K562 (cell line): Measurements from ENCODE around the gene ANXA7. TPM values are rescaled to one million over a fixed set of nuclear protein-coding genes. Genes with fewer than 3 reads are reported as not detected.
A peak's percentile ranks its signal among the peaks of the same experiment; 100 is the strongest.

Experiments used
- ATAC-seq: fragments of 200-7000 bp; cut with Tn5 transposase; 3 replicates; pipeline ENCODE4 v1.9.1; 2020; ENCODE audit warnings: moderate library complexity
- BruUV-seq: library from RNA; stranded (reverse); fragments of 400-500 nt; replicated peaks from 2 replicates; lab custom pipeline; 2021; lab: Mats Ljungman, UMichigan
- CTCF ChIA-PET: fragments of 300-600 bp; formaldehyde crosslinking; extraction: SDS; loops from one replicate; lab custom pipeline; 2021; ENCODE audit warnings: low intra/inter-chr PET ratio; lab: Yijun Ruan, JAX
- POLR2A ChIA-PET: fragments of 300-600, 350-650 bp; sonication (Branson Sonifier 250); formaldehyde crosslinking; extraction: SDS; loops from one replicate; lab custom pipeline; 2021; ENCODE audit warnings: antibody characterized with exemption, inconsistent platforms; lab: Yijun Ruan, JAX
- DNase-seq, 4 experiments: peaks; one replicate each; pipeline versions ENCODE4 v3.0.0 to v3.0.0-alpha.2; 2011 to 2018; ENCODE audit warnings: low spot score in 3 of 4, mixed read lengths in 3 of 4; ENCODE audit errors: extremely low read depth in 1 of 4
- FAIRE-seq: peaks from 2 replicates; lab custom pipeline; 2011; peaks lifted over from hg19 to GRCh38; lab: Jason Lieb, UNC
- H2AFZ ChIP-seq: 2 replicates; pipeline ENCODE4 v1.6.0; 2011; ENCODE audit warnings: low read depth, low read length, control low read depth, inconsistent platforms
- H3K27ac ChIP-seq: fragments of 200-600 bp; 3 replicates; pipeline ENCODE4 v1.8.0; 2011; ENCODE audit warnings: low read depth, mild to moderate bottlenecking, control low read depth, inconsistent platforms, low read length, moderate library complexity, mixed read lengths; ENCODE audit errors: extremely low read depth
- H3K27me3 ChIP-seq, 2 experiments: fragments of 300-600 bp in 1 of 2; 2 replicates in 1 of 2; 3 replicates in 1 of 2; pipeline versions ENCODE4 v1.6.0 to v1.8.0; 2011; ENCODE audit warnings: inconsistent platforms in 2 of 2, low read length in 2 of 2, mild to moderate bottlenecking in 1 of 2, mixed read lengths in 1 of 2, moderate library complexity in 1 of 2; ENCODE audit not compliant: control insufficient read depth in 2 of 2, insufficient read depth in 2 of 2
- H3K36me3 ChIP-seq: fragments of 300-600 bp; 3 replicates; pipeline ENCODE4 v1.8.0; 2011; ENCODE audit warnings: mild to moderate bottlenecking, low read length, inconsistent platforms; ENCODE audit not compliant: control insufficient read depth, insufficient read depth
- H3K4me1 ChIP-seq, 2 experiments: fragments of 200-600 bp in 1 of 2; replicated peaks in 1 of 2; 2 replicates in 1 of 2; 3 replicates in 1 of 2; pipeline versions ENCODE4 v1.5.1 to v1.8.0; 2011; ENCODE audit warnings: inconsistent platforms in 2 of 2, low read length in 2 of 2, mild to moderate bottlenecking in 1 of 2, mixed read lengths in 1 of 2, moderate library complexity in 1 of 2; ENCODE audit not compliant: control insufficient read depth in 2 of 2, insufficient read depth in 2 of 2
- H3K4me2 ChIP-seq: 2 replicates; pipeline ENCODE4 v1.6.1; 2011; ENCODE audit warnings: low read length, control low read depth, inconsistent platforms, mixed read lengths; ENCODE audit not compliant: insufficient read depth
- H3K4me3 ChIP-seq: fragments of 200-600 bp; sonication (generic), shearing (Covaris generic); 2 replicates; pipeline ENCODE4 v1.5.1; 2016; ENCODE audit warnings: control low read depth, inconsistent platforms
- H3K79me2 ChIP-seq: fragments of 200-600 bp; 3 replicates; pipeline ENCODE4 v1.8.0; 2011; ENCODE audit warnings: low read length, inconsistent platforms; ENCODE audit not compliant: control insufficient read depth, insufficient read depth
- H3K9ac ChIP-seq, 2 experiments: 2 replicates each; pipeline versions ENCODE4 v1.6.0 to v1.6.1; 2011; ENCODE audit warnings: low read depth in 2 of 2, low read length in 2 of 2, control low read depth in 1 of 2, inconsistent platforms in 1 of 2, mild to moderate bottlenecking in 1 of 2, mixed read lengths in 1 of 2; ENCODE audit not compliant: insufficient read depth in 1 of 2
- H3K9me1 ChIP-seq: one replicate; pipeline ENCODE4 v1.6.0; 2011; ENCODE audit warnings: inconsistent platforms, mild to moderate bottlenecking, low read length, moderate library complexity; ENCODE audit not compliant: control insufficient read depth, insufficient read depth
- H3K9me3 ChIP-seq: replicated peaks from 2 replicates; pipeline ENCODE4 v1.5.1; 2011; ENCODE audit warnings: low read depth, low read length, inconsistent platforms; ENCODE audit not compliant: control insufficient read depth, insufficient read depth
- H4K20me1 ChIP-seq: replicated peaks from 2 replicates; pipeline ENCODE4 v1.6.1; 2011; ENCODE audit warnings: low read length, inconsistent platforms, mixed read lengths; ENCODE audit not compliant: control insufficient read depth, insufficient read depth
- CBX2 ChIP-seq: fragments of 200-600 bp; sonication (generic); IDR thresholded peaks from one replicate; pipeline ENCODE4 v1.6.1; 2012; ENCODE audit warnings: mild to moderate bottlenecking, low read length, inconsistent platforms; ENCODE audit not compliant: insufficient read depth, poor library complexity, severe bottlenecking
- CXXC5 ChIP-seq: fragments of 250-450 bp; sonication (Bioruptor Pico); IDR thresholded peaks from 2 replicates; pipeline ENCODE4 v1.8.0; 2022; ENCODE audit warnings: inconsistent platforms, mild to moderate bottlenecking, moderate library complexity
- MECOM ChIP-seq: fragments of 250-450 bp; sonication (Bioruptor Pico); IDR thresholded peaks from 2 replicates; pipeline ENCODE4 v1.8.0; 2022; ENCODE audit warnings: inconsistent platforms
- MITF ChIP-seq: IDR thresholded peaks from 2 replicates; pipeline ENCODE4 v1.6.1; 2014; ENCODE audit warnings: antibody characterized with exemption
- PHF21A ChIP-seq: fragments of 450-650 bp; IDR thresholded peaks from 2 replicates; pipeline ENCODE4 v1.6.1; 2017; ENCODE audit warnings: low read depth, borderline replicate concordance
- PRMT5 ChIP-seq: sonication (generic); formaldehyde crosslinking; IDR thresholded peaks from 2 replicates; pipeline ENCODE4 v1.5.0; 2020; ENCODE audit warnings: missing genetic modification reagents
- PTTG1 ChIP-seq: fragments of 450-650 bp; IDR thresholded peaks from 2 replicates; pipeline ENCODE4 v1.6.1; 2016; ENCODE audit warnings: low read depth, mild to moderate bottlenecking, missing genetic modification characterization, missing compliant biosample characterization
- TOE1 ChIP-seq, 2 experiments: fragments of 450-650 bp in 1 of 2; sonication (generic) in 1 of 2; formaldehyde crosslinking in 1 of 2; IDR thresholded peaks; 2 replicates each; pipeline versions ENCODE4 v1.7.1 to v1.8.0; 2016 to 2022; ENCODE audit warnings: borderline replicate concordance in 2 of 2, mild to moderate bottlenecking in 2 of 2, antibody characterized with exemption in 1 of 2, inconsistent platforms in 1 of 2, low read depth in 1 of 2, missing genetic modification reagents in 1 of 2, moderate library complexity in 1 of 2
- WGBS: fragments of 100-300 bp; shearing (Covaris generic); methylation state at CpG from one replicate; pipeline ENCODE4 v1.1.6; 2016; ENCODE audit warnings: low coverage, mixed read lengths; ENCODE audit not compliant: insufficient coverage; ENCODE audit errors: missing lambda C conversion rate; 5-methylcytosine and 5-hydroxymethylcytosine counted together
- in situ Hi-C: fragments of 300-500 bp; cut with MboI; formaldehyde crosslinking; loops from 4 replicates; pipeline ENCODE4 v1.15.0; 2018; ENCODE audit warnings: inconsistent platforms, mixed read lengths
- intact Hi-C: fragments of 100-400 bp; cut with micrococcal nuclease; formaldehyde crosslinking; loops from 2 replicates; pipeline ENCODE4 v1.14.2; 2022
- polyA plus RNA-seq, 8 experiments: library from polyadenylated mRNA; depleted of rRNA in 4 of 8; stranded (reverse) in 5 of 8; unstranded in 3 of 8; fragments of >200 nt; fragmentation: Nextera tagmentation in 2 of 8; fragmentation: Illumina TruSeq in 1 of 8; extraction: Ambion mirVana in 2 of 8; extraction: Trizol in 1 of 8; gene quantifications; 2 replicates each; pipeline versions ENCODE4 v1.2.1 to v1.2.3, GENCODE V29; 2011 to 2014; ENCODE audit warnings: inconsistent platforms in 1 of 8, missing spikeins in 1 of 8
- total RNA-seq, 7 experiments: library from RNA; depleted of rRNA in 6 of 7; stranded (reverse); fragments of >200 nt in 6 of 7; fragmentation: Illumina TruSeq in 2 of 7; extraction: Trizol in 2 of 7; gene quantifications; 2 replicates each; pipeline versions ENCODE4 v1.2.1 to v1.2.3, GENCODE V29; 2011 to 2021; ENCODE audit warnings: low replicate concordance in 1 of 7

The ANXA7 gene
- total and polyA plus RNA-seq, 9 of the 15 experiments (the other 6 are each of a cell fraction or from before 2014, with no cell fraction given), result 81.6 to 157 (median 122) TPM

GRCh38 chr10:73366381-73367298, 47.2 kb downstream of the ANXA7 start:
- peaks cover 7 to 22% of the 10 kb centered on the region in 2 experiments for H3K4me1 ChIP-seq
- in situ Hi-C loops, result no loop called here
- TF ChIP-seq TOE1 (IDR thresholded peaks at IDR 0.05; ENCODE audit: borderline replicate concordance), result no peak
- TF ChIP-seq TOE1 (CRISPR knock-in tag; IDR thresholded peaks at IDR 0.05; ENCODE audit: borderline replicate concordance, low read depth), result no peak
- TF ChIP-seq PHF21A, result no peak
- peak; percentile 49; the same call in 1 of the 2 replicates for TF ChIP-seq MECOM (CRISPR knock-in tag)
- no peak for TF ChIP-seq PTTG1 (tag)
- no peak for TF ChIP-seq MITF
- no peak for TF ChIP-seq CBX2
- TF ChIP-seq PRMT5 (CRISPR knock-in tag), result no peak
- no peak; the same call in 1 of the 2 replicates for TF ChIP-seq CXXC5 (CRISPR knock-in tag)

More at GRCh38 chr10:73366381-73367298, 47.2 kb downstream of the ANXA7 start:
- H4K20me1 ChIP-seq, result no peaks in the 10 kb centered on the region
- intact Hi-C loops, result loop anchor here (5.0 kb wide), 1 partner anchor 119 kb away; the partner anchor contains the start of gene DNAJC9
- no peak overlapping the region for H3K4me3 ChIP-seq
- H3K36me3 ChIP-seq, result peaks cover 45% of the 10 kb centered on the region
- H3K4me2 ChIP-seq, result peak overlapping the region; percentile 34; the same call in 1 of the 2 replicates
- peak overlapping the region; percentile 75 for H3K27ac ChIP-seq
- DNase-seq (peak; percentile 32 to 85 (median 54)), ATAC-seq (peak; percentile 94), FAIRE-seq (peak; percentile 77)
- CTCF ChIA-PET, result interaction anchor here (0.7 kb wide), 1 partner anchor 111 kb away, joined by 3 read pairs; no protein-coding TSS in a partner anchor
- no peaks in the 10 kb centered on the region for H3K79me2 ChIP-seq
- POLR2A ChIA-PET, result interaction anchor here (0.6 to 1.1 kb wide), 5 partner anchors 9 to 391 kb away, joined by 3 to 5 read pairs (median 3); no protein-coding TSS in a partner anchor
- BruUV-seq, result no TSS peak
- H3K27me3 ChIP-seq, result no peaks in the 10 kb centered on the region
- H3K9ac ChIP-seq, result peak overlapping the region in 1 of 2 experiments; percentile 22; a peak in 2 of 4 replicates
- no peaks in the 10 kb centered on the region for H3K9me1 ChIP-seq
- WGBS, result 66% methylated on average over 6 of the region's 6 CpGs
- no peaks in the 10 kb centered on the region for H3K9me3 ChIP-seq
- H2AFZ ChIP-seq, result 0 out of 2 replicates have a peak overlapping the region, but pooled peaks have one; percentile 12
